ENCODE measurements around the gene RPRD2. TPM values are rescaled to one million over a fixed set of nuclear protein-coding genes. Genes with fewer than 3 reads are reported as not detected.
A peak's percentile ranks its signal among the peaks of the same experiment; 100 is the strongest.
"Not testable (repeated sequence)": the region's sequence is repeated elsewhere in the genome, so short reads cannot be mapped to it uniquely, and the experiment has no call there.

The RPRD2 gene
- 12.6 and 17.6 TPM in 2 replicates for total RNA-seq

DNA sequence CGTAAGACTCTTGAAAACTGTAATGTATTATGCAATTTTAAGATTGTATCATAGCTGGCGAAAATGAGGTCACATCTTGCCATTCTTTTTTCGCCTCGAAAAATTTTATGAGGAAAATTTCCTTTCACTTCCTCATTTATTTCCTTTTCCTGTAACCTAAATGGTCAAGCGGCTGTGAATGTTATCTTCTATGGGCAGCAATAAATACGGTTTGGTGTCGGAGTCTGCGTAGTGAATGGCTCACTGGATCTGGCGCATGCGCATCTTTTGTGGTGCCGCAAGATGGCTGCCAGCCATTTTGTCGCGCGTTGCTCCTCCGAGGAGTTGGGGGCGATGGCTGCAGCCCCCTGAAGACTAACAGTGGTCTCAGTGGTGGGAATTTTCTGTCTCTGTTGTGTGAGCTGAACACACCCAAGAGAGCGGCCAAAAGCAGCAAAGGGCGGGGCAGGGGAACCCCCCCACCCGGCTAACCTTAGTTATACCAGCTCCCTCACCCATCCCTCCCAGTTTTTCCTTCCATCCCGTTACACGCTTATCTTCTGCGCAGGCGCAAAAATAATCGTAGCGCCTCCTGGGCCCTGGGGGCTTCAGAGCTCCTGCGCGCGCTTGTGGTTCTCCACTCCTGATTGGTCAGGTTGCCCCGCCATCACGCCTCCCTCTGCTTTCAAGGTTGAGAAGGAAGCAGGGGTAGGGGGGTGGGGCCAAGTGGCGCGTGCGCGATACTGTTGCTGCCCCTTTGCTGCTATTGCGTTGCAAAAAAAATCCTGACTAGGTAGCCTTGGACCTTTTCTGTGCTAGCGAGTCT is at the start of gene RPRD2:
Gene RPRD2, plus strand, starts transcription at position 722 of the 805 bp plus-strand sequence. CDS start 568 bp downstream, outside the sequence.
- peak; percentile 95 for DNase-seq (ENCODE audit: extremely low read depth, low read depth, low spot score)

DNA sequence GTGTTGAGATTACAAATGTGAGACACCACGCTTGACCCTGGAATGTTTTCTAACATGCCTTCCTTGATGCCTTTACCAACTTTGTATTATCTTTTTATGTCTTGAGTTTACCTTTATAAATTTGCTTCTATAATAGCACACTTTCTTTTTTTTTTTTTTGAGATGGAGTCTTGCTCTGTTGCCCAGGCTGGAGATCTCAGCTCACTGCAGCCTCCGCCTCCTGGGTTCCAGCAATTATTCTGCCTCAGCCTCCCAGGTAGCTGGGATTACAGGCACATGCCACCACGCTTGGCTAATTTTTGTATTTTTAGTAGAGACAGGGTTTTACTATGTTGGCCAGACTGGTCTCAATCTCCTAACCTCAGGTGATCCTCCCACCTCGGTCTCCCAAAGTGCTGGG is 49.3 kb upstream of the RPRD2 start:
- not testable (repeated sequence) for DNase-seq (ENCODE audit: extremely low read depth, low read depth, low spot score)

DNA sequence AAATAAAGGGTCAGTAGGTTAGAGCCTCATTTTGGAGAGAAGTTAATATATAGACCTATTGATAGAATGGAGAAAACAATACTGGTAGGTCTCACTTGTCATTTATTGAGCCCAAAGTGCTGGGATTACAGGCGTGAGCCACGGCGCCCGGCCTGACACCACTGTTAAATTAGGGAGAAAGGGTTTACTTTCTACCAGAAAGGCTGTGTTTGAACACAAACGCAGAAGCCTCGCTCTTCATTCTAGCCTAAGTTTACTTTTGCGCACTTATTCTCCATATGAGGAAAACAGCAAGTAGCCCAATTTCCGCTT is 43.3 kb upstream of the RPRD2 start:
- no peak for DNase-seq (ENCODE audit: extremely low read depth, low read depth, low spot score)

DNA sequence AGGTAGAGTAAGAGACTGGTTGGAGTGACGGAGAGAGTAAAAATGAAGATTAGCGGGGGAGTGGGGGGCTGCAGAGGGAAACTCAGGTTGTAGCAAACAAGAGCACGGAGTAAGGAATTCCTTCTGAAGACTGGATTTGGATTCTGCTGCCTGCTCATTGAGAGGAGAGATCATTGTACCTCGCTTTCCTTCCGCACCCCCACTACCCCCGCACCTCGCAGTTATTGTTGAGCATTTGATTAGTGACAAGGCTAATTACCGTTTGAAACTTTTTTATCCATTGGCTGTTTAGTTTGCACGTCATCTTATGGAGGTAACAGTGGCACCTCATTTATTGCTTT is 42.2 kb upstream of the RPRD2 start:
- no peak for DNase-seq (ENCODE audit: extremely low read depth, low read depth, low spot score)

DNA sequence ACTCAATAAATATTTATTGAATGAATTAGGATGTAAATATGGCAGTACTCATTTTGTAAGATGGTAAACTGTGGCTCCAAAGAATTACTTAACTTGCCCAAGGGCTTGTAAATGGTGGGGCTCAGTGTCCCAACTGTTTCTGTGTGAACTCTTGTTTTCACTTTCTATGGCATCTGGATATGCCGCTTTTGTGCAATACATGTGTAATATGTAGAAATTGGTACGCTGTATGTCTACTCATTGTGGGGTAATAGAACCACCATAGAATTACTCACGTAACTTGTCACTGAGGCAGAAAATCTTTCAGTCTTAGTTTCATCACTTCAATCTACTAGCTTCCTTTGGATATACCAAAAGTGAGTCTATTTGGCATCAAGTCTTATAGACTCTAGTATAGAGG is 41.6 kb upstream of the RPRD2 start:
- DNase-seq (ENCODE audit: extremely low read depth, low read depth, low spot score): no peak

DNA sequence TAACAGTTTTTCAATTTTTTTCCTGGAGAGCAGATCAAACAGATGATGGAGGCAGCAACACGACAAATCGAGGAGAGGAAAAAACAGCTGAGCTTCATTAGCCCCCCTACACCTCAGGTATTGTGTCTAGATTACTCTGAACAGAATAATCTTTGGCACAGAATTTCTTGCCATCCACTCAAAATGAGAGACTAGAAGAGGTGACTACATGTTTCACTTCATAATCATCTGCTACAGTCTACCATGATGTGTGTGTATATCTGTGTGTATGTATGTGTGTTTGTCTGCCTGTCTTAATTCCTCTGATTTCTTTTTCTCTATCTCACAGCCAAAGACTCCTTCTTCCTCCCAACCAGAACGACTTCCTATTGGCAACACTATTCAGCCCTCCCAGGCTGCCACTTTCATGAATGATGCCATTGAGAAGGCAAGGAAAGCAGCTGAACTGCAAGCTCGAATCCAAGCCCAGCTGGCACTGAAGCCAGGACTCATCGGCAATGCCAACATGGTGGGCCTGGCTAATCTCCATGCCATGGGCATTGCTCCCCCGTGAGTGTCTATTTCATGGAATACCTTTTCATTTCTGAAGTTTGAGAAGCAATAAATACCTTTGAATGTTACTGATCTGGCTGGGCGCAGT is 31.2 kb upstream of the RPRD2 start:
- no peak for DNase-seq (ENCODE audit: extremely low read depth, low read depth, low spot score)

DNA sequence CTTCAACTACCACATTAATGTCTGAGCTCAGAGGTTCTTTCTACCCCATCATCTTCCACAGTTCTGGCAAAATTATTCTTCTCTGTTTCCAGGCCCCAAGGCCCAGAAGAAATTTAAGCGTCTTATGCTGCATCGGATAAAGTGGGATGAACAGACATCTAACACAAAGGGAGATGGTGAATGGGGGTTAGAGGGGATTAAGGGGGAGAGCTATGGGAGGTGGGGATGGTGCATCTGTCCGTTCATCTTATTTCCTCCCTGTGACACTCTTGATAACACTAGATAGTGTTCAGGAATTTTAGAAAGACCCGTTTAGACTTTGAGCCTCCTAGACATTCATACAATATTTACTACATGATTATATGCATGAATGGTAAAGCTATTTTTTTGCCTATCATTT is 17.6 kb upstream of the RPRD2 start:
- DNase-seq (ENCODE audit: extremely low read depth, low read depth, low spot score): no peak

DNA sequence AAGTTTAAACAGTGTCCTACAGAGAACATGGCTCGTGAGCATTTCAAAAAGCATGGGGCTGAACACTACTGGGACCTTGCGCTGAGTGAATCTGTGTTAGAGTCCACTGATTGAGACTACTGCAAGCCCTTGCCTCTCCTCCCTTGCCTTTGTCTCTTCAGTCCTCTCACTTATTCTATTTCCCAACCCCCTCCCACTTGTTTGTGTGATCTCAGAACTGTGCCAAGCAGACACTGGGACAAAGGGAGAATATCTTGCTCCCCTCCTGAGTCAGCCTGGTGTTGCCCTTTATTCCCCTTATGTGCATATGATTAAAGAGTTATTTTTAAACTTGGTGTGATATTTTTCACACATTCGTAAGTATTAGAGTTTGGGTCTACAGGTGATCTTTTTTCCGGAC is 11.1 kb upstream of the RPRD2 start:
- no peak for DNase-seq (ENCODE audit: extremely low read depth, low read depth, low spot score)

DNA sequence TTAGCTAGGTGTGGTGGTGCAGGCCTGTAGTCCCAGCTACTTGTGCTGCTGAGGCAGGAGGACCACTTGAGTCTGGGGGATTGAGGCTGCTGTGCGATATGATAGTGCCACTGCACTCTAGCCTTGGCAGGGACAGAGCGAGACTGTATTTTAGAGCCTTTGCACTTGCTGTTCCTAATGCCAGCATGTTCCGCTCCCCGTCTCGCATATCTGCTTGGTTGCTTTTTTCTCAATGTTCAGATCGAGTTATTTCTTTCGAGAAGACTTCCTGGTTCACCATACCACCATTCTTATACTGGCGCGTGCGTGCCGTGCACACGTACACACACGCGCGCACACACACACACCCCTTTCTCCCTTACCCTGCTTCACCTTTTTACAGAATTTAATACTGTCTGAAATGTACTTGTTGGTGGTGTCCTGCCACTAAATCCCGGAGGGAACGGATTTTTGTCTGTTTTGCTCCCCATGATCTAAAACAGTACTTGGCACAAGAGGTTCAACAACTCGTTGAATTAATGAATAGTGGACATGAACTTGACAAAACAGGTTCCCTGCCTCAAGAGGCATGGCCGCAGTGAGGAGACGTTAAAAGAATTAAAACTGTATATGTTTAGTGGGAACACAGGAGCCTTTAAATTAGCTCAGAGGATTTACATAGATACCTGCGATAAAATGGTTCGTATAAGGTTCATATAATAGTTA is 1.1 kb upstream of the RPRD2 start:
- no peak for DNase-seq (ENCODE audit: extremely low read depth, low read depth, low spot score)

DNA sequence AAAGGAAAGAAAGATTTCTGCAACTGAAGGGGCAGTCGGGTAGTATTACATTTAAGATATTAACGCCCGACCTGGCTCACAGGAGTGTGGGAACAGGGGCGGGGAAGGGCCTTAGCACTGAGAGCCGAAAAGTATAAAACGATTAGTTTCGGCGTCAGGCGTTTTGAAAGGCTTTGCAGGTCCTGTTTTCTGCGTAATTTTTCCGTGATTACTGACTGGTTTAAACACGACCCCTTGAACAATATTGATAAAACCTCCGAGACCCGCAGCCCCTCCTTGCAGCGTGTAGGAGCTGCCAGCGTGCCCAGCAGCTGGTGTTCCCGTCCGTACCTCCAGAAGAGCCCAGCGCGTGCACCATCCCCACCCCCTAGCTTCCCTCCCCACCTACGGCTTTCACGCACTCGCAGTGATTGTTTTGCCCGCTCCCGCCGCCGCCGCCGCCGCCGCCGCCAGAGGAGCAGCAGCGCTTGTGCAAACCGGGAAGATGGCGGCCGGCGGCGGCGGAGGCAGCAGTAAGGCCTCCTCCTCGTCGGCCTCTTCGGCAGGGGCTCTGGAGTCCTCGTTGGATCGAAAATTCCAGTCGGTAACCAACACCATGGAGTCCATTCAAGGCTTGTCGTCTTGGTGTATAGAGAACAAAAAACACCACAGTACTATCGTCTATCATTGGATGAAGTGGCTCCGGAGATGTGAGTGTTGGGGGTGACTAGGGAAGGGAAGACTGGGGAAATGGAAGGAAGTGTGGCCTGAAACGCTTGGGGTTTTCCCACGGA is 470 bp downstream of the RPRD2 start:
- no peak for DNase-seq (ENCODE audit: extremely low read depth, low read depth, low spot score)

DNA sequence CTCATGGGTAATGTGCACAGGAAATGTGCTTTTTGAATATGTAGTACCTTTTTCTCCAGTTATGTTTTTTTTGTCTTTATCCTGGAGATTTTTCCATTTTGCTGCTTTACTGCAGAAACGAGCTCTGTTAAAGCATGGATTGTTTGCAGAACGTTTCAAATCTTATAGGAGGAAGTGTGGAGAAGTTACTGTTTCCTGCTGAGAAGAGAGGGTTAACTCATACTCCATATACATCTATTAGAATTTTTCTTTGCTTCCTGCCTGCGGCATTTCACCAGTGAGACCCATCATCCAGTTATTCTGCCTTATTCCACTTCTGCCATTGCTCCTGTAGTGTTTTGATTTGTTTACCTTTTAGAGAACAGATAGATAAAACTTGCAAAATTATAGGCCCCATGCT is 2.0 kb downstream of the RPRD2 start:
- no peak for DNase-seq (ENCODE audit: extremely low read depth, low read depth, low spot score)

DNA sequence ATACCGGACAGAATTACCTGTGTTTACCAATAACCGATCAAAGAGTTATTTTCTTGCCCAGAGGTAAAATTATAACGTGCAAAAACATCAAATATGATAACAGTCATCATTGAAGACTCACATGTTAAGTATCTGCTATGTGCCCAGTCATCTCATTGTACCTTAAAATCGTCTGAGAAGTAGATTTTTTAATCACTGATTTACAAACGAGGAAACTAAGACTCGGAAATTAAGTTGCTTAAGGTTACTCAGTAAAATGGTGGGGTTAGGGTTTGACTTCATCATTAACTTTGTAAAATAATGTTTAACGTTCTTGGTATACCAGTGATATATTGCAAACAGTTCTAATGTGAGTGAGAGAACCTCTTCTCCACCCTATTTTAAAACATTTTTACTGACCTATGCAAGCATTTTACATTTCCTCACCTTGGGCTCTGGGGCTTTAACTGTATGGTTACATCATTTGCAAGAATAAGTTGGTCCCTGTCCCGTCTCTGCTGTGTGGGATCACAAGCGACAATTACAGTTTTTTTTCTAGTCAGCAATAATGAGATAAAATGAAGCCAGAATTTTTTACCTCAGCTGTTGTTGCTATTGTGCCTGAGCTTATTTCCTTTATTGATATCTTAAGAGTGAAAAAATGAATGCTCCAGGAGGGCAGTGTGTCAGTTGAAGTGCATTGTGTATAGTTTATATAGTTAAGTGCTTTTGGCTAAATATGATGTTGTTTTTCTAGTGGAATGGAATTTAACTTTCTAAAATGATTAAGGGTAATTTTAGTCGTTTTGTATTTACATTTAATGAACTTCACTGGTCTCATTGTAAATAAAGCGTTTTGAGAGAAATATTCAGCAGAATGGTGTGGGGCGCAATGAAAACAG is 2.7 kb downstream of the RPRD2 start:
- no peak for DNase-seq (ENCODE audit: extremely low read depth, low read depth, low spot score)

DNA sequence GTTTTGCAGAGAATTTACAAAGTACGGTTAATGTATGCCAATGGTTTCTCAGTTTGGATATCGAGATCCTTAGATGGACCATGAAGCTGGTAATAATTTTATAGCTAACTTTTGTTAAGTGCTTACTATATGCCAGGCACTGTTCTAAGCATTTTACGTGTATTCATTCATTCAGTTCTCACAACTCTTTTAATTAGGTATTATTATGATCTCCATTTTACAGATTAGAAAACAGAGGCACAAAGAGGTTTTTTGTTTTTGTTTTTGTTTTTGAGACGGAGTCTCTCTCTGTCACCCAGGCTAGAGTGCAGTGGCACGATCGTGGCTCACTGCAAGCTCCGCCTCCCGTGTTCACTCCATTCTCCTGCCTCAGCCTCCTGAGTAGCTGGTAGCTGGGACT is 7.2 kb downstream of the RPRD2 start:
- DNase-seq (ENCODE audit: extremely low read depth, low read depth, low spot score): no peak

DNA sequence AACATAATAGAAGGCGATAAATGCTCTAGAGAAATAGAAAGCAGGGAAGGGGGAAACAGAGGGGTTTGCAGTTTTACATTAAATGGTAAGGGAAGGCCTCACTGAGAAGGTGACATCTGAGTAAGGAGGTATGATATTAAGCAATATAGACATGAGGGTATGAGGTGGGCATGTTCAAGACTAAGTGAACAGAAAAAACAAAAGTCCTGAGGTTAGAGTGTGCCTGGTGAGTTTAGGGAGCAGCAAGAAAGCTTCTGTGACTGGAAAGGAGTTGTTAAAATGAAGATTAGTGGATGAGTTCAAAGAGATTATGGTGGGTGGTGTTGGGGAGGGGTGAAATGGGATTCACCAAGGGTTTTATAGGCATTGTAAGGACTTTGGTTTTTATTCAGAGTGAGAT is 8.6 kb downstream of the RPRD2 start:
- no peak for DNase-seq (ENCODE audit: extremely low read depth, low read depth, low spot score)

DNA sequence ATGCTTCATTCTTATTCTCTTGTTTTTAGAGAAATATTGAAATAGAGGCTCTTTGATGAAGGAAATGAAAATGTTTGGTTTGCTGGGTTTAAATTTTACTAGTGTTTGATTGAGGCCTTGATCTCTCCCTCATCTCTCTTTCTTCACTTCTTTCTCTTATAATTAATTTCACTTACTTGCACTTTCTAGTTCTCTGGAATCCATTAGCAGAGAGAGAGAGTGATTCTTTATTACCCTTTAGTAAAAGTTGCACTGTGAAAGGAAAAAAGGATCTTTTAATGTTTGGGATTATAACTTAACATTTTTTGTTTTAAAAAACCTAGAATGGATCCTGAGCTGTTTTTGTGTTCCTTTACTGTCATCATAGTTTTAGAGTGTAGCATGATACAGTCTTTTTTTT is 12.2 kb downstream of the RPRD2 start:
- DNase-seq (ENCODE audit: extremely low read depth, low read depth, low spot score): no peak

DNA sequence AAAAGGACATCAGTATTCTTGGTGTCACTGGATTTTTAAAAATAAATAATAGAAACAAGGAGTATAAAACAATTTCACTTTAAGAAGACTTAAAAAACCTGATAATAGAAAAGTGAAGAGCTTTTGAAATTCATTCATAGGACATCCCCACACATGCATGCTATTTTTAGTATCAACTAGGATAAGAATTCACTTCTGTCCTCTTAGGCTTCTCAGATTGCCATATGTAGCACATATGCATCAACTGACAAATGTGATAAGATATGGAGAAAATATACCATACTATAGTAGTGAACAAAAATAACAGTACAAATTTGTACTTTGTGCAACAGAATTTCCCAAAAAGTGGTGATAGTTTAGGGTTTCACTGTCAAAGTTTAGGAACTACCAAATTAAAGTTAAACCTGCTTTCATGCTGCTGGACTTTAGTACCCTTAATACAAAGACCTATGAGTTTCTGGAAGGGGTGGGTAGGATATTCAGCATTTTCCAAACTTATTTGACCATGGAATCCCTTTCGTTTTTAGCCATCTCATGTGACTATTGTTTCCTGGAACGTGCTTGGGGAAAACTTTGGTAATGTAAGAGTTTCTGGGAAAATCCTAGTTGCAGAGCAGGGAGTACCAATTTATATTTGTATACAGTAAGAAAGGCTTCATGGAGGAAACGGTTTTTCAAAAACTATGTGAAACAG is 19.8 kb downstream of the RPRD2 start:
- DNase-seq (ENCODE audit: extremely low read depth, low read depth, low spot score): no peak

DNA sequence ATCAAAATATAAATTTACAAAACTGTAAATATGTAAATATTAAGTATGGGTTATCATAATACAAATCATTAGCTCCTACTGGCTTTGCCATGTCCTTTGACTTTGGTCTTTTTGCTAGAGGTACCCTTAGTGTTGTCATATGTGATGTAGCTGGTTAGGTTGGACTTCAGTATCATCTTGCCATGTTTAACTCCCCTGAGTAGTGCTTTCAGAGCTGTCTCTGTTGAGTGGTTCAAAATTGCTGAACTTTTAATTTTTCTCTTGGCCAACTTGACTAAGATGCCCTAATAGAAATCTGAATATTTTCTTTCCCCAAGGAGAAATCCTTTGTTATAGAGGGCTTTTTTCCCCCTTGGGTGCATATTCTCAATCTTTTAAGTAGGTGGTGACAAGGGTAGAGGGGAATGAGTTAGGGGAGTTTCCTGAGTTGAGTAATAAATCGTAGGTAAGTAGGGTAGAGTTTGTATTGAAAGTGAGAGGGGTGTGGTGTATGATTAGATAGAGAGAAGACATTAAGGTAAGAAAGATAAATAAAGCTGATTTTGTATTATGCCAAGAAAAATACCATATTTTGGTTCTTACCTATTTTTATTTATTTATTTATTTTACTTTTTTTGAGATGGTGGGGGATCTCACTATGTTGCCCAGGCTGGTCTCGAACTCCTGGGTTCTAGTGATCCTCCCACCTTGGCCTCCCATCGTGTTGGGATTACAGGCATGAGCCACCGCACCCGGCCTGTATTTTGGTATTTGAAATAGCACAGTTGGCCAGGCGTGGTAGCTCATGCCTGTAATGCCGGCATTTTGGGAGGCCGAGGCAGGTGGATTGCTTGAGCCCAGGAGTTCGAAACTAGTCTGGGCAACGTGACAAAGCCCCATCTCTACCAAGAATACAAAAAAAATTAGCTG is 21.8 kb downstream of the RPRD2 start:
- DNase-seq (ENCODE audit: extremely low read depth, low read depth, low spot score): no peak

DNA sequence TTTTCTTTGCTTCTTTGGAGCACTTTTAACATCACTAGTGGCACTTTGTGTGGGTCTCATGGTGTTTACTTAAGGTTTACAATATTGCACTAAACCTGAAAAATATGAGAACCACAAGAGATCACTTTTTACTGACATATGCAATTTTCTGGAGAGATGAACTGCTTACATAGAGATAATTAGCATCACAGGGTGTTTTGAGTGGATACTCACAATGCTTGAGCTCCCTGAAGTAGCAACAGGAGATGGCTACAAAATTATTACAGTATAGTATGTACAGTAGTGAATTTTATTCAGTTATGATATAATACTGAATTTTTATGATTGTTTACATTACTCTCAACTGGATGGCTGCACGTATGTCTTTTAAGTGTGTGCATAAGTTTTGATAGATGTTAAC is 22.6 kb downstream of the RPRD2 start:
- no peak for DNase-seq (ENCODE audit: extremely low read depth, low read depth, low spot score)

DNA sequence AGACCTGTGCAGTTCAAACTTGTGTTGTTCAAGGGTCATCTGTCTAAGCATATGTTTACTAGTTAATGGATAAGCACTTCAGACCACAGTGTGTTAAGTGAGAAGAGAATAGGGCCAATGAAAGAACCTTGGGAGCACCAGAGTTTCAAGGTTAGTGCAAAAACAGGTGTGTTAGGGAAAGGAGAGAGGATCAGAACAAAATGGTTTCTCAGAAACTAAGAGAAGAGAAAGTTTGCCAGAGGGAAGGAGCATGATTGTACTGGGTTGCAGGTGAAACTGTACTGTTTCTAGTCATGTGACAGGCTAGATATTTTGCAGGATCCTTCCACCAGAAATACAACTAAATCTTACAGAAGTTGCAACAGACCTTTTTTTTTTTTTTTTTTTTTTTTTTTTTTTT is 23.3 kb downstream of the RPRD2 start:
- DNase-seq (ENCODE audit: extremely low read depth, low read depth, low spot score): no peak
